ENCODE results near the gene OR2A7. TPM values are rescaled to one million over a fixed set of nuclear protein-coding genes. Genes with fewer than 3 reads are reported as not detected.
"Not testable (repeated sequence)": the region's sequence is repeated elsewhere in the genome, so short reads cannot be mapped to it uniquely, and the experiment has no call there.

The OR2A7 gene
- total RNA-seq, 3 donors from 2014 or later: 0.42 to 0.71 (median 0.58) TPM

- H3K9me3 Mint-ChIP-seq; ATAC-seq; H3K4me1 Mint-ChIP-seq (ENCODE audit: low read depth); H3K36me3 Mint-ChIP-seq (ENCODE audit: insufficient read depth); H3K27me3 Mint-ChIP-seq (ENCODE audit: low read depth); DNase-seq; H3K4me3 Mint-ChIP-seq: not testable (repeated sequence)
Observed at GRCh38 chr7:144231027-144231426, 33.6 kb downstream of the OR2A7 start.

- DNase-seq; ATAC-seq; H3K4me1 Mint-ChIP-seq (ENCODE audit: low read depth); H3K9me3 Mint-ChIP-seq; H3K27me3 Mint-ChIP-seq (ENCODE audit: low read depth); H3K36me3 Mint-ChIP-seq (ENCODE audit: insufficient read depth); H3K4me3 Mint-ChIP-seq: not testable (repeated sequence)
Observed at GRCh38 chr7:144228810-144229209, 35.8 kb downstream of the OR2A7 start.

GRCh38 chr7:144226866-144227265 lies 37.7 kb downstream of the OR2A7 start:
- H3K4me3 Mint-ChIP-seq; H3K27me3 Mint-ChIP-seq (ENCODE audit: low read depth); DNase-seq; H3K9me3 Mint-ChIP-seq; ATAC-seq; H3K36me3 Mint-ChIP-seq (ENCODE audit: insufficient read depth); H3K4me1 Mint-ChIP-seq (ENCODE audit: low read depth): not testable (repeated sequence)

- H3K9me3 Mint-ChIP-seq; ATAC-seq; H3K36me3 Mint-ChIP-seq (ENCODE audit: insufficient read depth); H3K27me3 Mint-ChIP-seq (ENCODE audit: low read depth); H3K4me3 Mint-ChIP-seq; H3K4me1 Mint-ChIP-seq (ENCODE audit: low read depth); DNase-seq: not testable (repeated sequence)
Observed at GRCh38 chr7:144223675-144224074, 40.9 kb downstream of the OR2A7 start.

GRCh38 chr7:144220531-144220930 lies 44.1 kb downstream of the OR2A7 start:
- H3K9me3 Mint-ChIP-seq; ATAC-seq; DNase-seq; H3K4me1 Mint-ChIP-seq (ENCODE audit: low read depth); H3K27me3 Mint-ChIP-seq (ENCODE audit: low read depth); H3K36me3 Mint-ChIP-seq (ENCODE audit: insufficient read depth); H3K4me3 Mint-ChIP-seq: not testable (repeated sequence)

- not testable (repeated sequence) for H3K9me3 Mint-ChIP-seq; H3K36me3 Mint-ChIP-seq (ENCODE audit: insufficient read depth); H3K27me3 Mint-ChIP-seq (ENCODE audit: low read depth); H3K4me3 Mint-ChIP-seq; DNase-seq; H3K4me1 Mint-ChIP-seq (ENCODE audit: low read depth)
- peak; percentile 32 to 53 for ATAC-seq
Observed at GRCh38 chr7:144219149-144219548, 45.4 kb downstream of the OR2A7 start.

- not testable (repeated sequence) for H3K4me1 Mint-ChIP-seq (ENCODE audit: low read depth); DNase-seq; H3K36me3 Mint-ChIP-seq (ENCODE audit: insufficient read depth); H3K27me3 Mint-ChIP-seq (ENCODE audit: low read depth); H3K9me3 Mint-ChIP-seq; ATAC-seq; H3K4me3 Mint-ChIP-seq
Observed at GRCh38 chr7:144218581-144218980, 46.0 kb downstream of the OR2A7 start.

- not testable (repeated sequence) for DNase-seq; H3K27me3 Mint-ChIP-seq (ENCODE audit: low read depth); ATAC-seq; H3K9me3 Mint-ChIP-seq; H3K36me3 Mint-ChIP-seq (ENCODE audit: insufficient read depth); H3K4me3 Mint-ChIP-seq; H3K4me1 Mint-ChIP-seq (ENCODE audit: low read depth)
Observed at GRCh38 chr7:144217200-144217599, 47.4 kb downstream of the OR2A7 start.

Other genes starting within 250 kb of the OR2A7 start
- gene OR2A5, start 215.8 kb downstream of the OR2A7 start, total RNA-seq: not detected
- not detected for gene OR2A25, start 195.0 kb downstream of the OR2A7 start, total RNA-seq
- not detected for gene OR2A12, start 178.5 kb downstream of the OR2A7 start, total RNA-seq
- gene OR2A2, start 155.2 kb downstream of the OR2A7 start, total RNA-seq: not detected
- not detected for gene OR2A14, start 141.6 kb downstream of the OR2A7 start, total RNA-seq
- 1 to 10 TPM in 1 of 3 donors, under 1 TPM in 2; 0.29 to 1.6 (median 0.61) TPM for gene CTAGE4, start 81.3 kb downstream of the OR2A7 start, total RNA-seq
- gene ARHGEF35, start 69.0 kb downstream of the OR2A7 start, total RNA-seq: 1 to 10 TPM; 1.7 to 4.0 (median 2.6) TPM
- gene OR2A42, start 25.2 kb downstream of the OR2A7 start, total RNA-seq: not detected
- gene CTAGE8, start 4.5 kb upstream of the OR2A7 start, total RNA-seq: under 1 TPM; 0.14 to 0.53 (median 0.29) TPM
- gene OR2A1, start 47.6 kb upstream of the OR2A7 start, total RNA-seq: not detected
- 1 to 10 TPM; 4.8 to 8.4 (median 5.7) TPM for gene ARHGEF5, start 90.6 kb upstream of the OR2A7 start, total RNA-seq
- not detected for gene NOBOX, start 138.9 kb upstream of the OR2A7 start, total RNA-seq

Data from activated T-cell treated with anti-CD3 and anti-CD28 coated beads, Interleukin-2, amount 50 U/mL, for 4 hours (primary cell).